Fibroblast of pulmonary artery (primary cell): ENCODE measurements around the gene FGR.

ENCODE experiments used
- DNase-seq: peaks from one replicate; pipeline ENCODE4 v3.0.0-alpha.2; 2010; ENCODE audit warnings: low read depth
- H3K4me3 ChIP-seq: replicated peaks from 2 replicates; pipeline ENCODE4 v1.5.1; 2011; ENCODE audit warnings: low read depth, mild to moderate bottlenecking, control low read depth, low read length, moderate library complexity
- CTCF ChIP-seq: IDR thresholded peaks from 2 replicates; pipeline ENCODE4 v1.5.1; 2011; ENCODE audit warnings: mild to moderate bottlenecking, control low read depth, low read length, inconsistent platforms; ENCODE audit errors: missing control alignments

Gene FGR

GRCh38 chr1:27572019-27572678 lies 62.8 kb downstream of the FGR start:
- no peak for DNase-seq
- no peak overlapping the region for H3K4me3 ChIP-seq
- TF ChIP-seq CTCF, result no peak

GRCh38 chr1:27571439-27572018 lies 63.5 kb downstream of the FGR start:
- no peak for DNase-seq
- no peak for TF ChIP-seq CTCF
- H3K4me3 ChIP-seq, result no peak overlapping the region

DNA sequence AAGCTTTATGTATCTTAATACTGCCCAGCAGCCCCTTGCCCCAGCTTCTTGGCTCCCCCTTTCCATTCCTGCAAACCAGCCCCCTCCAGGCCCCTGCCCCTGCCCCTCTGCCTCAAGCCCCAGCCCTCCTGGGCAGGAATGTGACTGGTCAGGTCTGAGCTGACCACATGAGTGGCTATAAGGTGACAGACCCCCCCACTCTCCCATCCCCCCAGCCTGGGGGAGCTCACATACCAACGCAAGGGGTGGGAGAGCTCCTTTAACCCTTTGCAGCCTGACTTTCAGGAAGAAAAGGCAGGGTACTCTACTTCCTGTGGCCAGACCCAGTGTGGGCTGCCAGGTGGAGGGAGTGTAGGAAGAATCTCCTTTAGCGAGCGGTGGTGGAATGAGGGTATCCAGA lies 64.2 kb downstream of the FGR start:
- no peak for DNase-seq
- no peak for TF ChIP-seq CTCF
- no peak overlapping the region for H3K4me3 ChIP-seq

GRCh38 chr1:27570356-27570755 lies 64.6 kb downstream of the FGR start:
- TF ChIP-seq CTCF, result no peak
- no peak overlapping the region for H3K4me3 ChIP-seq
- no peak for DNase-seq

GRCh38 chr1:27569506-27570291 lies 65.3 kb downstream of the FGR start:
- no peak for TF ChIP-seq CTCF
- no peak overlapping the region for H3K4me3 ChIP-seq
- no peak for DNase-seq

GRCh38 chr1:27569088-27569460 lies 65.9 kb downstream of the FGR start:
- no peak overlapping the region for H3K4me3 ChIP-seq
- no peak for TF ChIP-seq CTCF
- no peak for DNase-seq
